Measurements from ENCODE around the gene CX3CL1. TPM values are rescaled to one million over a fixed set of nuclear protein-coding genes. Genes with fewer than 3 reads are reported as not detected.

The CX3CL1 gene
- total and polyA plus RNA-seq, 8 donors, result 8.6 to 27.8 (median 11.2) TPM

DNA sequence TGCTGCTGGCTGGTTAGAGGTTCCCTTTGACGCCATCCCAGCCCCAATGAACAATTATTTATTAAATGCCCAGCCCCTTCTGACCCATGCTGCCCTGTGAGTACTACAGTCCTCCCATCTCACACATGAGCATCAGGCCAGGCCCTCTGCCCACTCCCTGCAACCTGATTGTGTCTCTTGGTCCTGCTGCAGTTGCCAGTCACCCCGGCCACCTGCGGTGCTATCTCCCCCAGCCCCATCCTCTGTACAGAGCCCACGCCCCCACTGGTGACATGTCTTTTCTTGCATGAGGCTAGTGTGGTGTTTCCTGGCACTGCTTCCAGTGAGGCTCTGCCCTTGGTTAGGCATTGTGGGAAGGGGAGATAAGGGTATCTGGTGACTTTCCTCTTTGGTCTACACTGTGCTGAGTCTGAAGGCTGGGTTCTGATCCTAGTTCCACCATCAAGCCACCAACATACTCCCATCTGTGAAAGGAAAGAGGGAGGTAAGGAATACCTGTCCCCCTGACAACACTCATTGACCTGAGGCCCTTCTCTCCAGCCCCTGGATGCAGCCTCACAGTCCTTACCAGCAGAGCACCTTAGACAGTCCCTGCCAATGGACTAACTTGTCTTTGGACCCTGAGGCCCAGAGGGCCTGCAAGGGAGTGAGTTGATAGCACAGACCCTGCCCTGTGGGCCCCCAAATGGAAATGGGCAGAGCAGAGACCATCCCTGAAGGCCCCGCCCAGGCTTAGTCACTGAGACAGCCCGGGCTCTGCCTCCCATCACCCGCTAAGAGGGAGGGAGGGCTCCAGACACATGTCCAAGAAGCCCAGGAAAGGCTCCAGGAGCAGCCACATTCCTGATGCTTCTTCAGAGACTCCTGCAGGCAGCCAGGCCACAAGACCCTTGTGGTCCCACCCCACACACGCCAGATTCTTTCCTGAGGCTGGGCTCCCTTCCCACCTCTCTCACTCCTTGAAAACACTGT, 11.3 kb downstream of the CX3CL1 start:
- H3K36me3 ChIP-seq, result peaks cover 0 to 9% of the 10 kb centered on the region in 2 donors
- ATAC-seq (peak; percentile 45), DNase-seq (no peak)
- no peaks in the 10 kb centered on the region for H3K9me3 ChIP-seq
- H3K4me1 ChIP-seq, result peaks cover 5 to 40% of the 10 kb centered on the region in 2 donors
- H3K27me3 ChIP-seq, result no peaks in the 10 kb centered on the region
- no peak overlapping the region for H3K4me3 ChIP-seq
- TF ChIP-seq, protein P1, sequence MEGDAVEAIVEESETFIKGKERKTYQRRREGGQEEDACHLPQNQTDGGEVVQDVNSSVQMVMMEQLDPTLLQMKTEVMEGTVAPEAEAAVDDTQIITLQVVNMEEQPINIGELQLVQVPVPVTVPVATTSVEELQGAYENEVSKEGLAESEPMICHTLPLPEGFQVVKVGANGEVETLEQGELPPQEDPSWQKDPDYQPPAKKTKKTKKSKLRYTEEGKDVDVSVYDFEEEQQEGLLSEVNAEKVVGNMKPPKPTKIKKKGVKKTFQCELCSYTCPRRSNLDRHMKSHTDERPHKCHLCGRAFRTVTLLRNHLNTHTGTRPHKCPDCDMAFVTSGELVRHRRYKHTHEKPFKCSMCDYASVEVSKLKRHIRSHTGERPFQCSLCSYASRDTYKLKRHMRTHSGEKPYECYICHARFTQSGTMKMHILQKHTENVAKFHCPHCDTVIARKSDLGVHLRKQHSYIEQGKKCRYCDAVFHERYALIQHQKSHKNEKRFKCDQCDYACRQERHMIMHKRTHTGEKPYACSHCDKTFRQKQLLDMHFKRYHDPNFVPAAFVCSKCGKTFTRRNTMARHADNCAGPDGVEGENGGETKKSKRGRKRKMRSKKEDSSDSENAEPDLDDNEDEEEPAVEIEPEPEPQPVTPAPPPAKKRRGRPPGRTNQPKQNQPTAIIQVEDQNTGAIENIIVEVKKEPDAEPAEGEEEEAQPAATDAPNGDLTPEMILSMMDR (IDR thresholded peaks at IDR 0.05), result no peak
- intact Hi-C loops (cut with DNase I), result no loop called here
- peak overlapping the region in 1 of 2 donors; percentile 28 for H3K27ac ChIP-seq

DNA sequence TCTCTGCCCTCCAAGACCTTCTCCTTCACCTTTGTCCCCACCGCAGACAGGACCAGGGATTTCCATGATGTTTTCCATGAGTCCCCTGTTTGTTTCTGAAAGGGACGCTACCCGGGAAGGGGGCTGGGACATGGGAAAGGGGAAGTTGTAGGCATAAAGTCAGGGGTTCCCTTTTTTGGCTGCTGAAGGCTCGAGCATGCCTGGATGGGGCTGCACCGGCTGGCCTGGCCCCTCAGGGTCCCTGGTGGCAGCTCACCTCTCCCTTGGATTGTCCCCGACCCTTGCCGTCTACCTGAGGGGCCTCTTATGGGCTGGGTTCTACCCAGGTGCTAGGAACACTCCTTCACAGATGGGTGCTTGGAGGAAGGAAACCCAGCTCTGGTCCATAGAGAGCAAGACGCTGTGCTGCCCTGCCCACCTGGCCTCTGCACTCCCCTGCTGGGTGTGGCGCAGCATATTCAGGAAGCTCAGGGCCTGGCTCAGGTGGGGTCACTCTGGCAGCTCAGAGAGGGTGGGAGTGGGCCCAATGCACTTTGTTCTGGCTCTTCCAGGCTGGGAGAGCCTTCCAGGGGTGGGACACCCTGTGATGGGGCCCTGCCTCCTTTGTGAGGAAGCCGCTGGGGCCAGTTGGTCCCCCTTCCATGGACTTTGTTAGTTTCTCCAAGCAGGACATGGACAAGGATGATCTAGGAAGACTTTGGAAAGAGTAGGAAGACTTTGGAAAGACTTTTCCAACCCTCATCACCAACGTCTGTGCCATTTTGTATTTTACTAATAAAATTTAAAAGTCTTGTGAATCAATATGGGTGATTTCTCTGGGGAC, 12.2 kb downstream of the CX3CL1 start:
- peaks cover 0 to 9% of the 10 kb centered on the region in 2 donors for H3K36me3 ChIP-seq
- peak; percentile 24 for ATAC-seq
- peaks cover 5 to 34% of the 10 kb centered on the region in 2 donors for H3K4me1 ChIP-seq
- no peaks in the 10 kb centered on the region for H3K9me3 ChIP-seq
- TF ChIP-seq, protein P1 (IDR thresholded peaks at IDR 0.05), result no peak
- intact Hi-C loops (cut with DNase I), result no loop called here
- H3K27ac ChIP-seq, result peak overlapping the region in 1 of 2 donors; percentile 28
- no peak overlapping the region for H3K4me3 ChIP-seq
- no peaks in the 10 kb centered on the region for H3K27me3 ChIP-seq
- no peak for DNase-seq

DNA sequence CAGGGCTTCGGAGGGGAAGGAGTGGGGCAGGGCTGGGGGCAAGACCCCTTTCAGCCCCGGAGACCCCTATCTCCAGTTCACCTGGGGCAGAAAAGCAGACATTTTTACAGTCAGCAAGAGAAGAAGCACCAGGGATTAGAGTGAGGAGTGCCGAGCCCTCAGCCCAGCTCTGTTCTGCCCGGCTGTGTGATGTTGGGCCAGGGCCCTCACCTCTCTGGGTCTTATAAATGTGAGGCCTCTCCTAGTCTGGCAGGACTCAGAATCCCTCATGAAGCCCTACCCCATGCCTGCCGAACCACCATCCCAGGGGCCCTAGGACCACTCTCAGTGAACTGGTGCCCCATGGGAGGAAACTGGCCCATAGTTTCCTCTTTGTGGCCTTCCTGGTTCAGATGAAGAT, 12.8 kb downstream of the CX3CL1 start:
- no peak overlapping the region for H3K4me3 ChIP-seq
- no peak for ATAC-seq
- no peak overlapping the region for H3K27ac ChIP-seq
- H3K4me1 ChIP-seq, result peaks cover 5 to 29% of the 10 kb centered on the region in 2 donors
- H3K27me3 ChIP-seq, result no peaks in the 10 kb centered on the region
- TF ChIP-seq, protein P1 (IDR thresholded peaks at IDR 0.05), result no peak
- peaks cover 0 to 9% of the 10 kb centered on the region in 2 donors for H3K36me3 ChIP-seq
- no peaks in the 10 kb centered on the region for H3K9me3 ChIP-seq
- DNase-seq, result no peak
- intact Hi-C loops (cut with DNase I), result no loop called here

DNA sequence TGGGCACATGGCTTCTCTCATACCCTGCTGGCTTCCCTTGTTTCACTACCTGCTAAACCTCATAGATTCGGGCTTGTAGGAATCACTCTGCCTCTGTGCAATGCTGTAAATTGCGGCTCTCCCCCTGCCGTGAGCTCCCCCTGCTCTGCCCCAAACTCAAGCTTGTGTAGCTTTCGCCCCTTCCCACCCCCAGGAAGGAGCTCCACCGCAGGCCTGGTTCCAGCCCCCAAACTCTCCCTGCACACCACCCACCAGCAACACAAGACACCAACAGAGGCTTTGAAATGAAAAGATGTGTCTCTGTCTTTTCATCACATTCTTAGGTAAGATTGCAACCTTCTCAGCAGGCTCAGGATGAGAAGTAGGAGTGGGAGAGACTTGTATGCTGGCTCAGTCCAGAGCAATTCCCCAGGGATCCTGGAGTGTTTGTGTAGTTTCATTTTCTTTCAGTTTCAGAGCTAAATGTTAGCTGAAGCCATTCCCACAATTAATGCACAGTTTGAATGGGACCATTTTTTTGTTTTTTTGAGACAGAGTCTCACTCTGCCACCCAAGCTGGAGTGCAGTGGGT, 14.2 kb downstream of the CX3CL1 start:
- H3K27me3 ChIP-seq, result no peaks in the 10 kb centered on the region
- ATAC-seq, result peak; percentile 11
- H3K4me3 ChIP-seq, result no peak overlapping the region
- H3K4me1 ChIP-seq, result peaks cover 5 to 18% of the 10 kb centered on the region in 2 donors
- no peaks in the 10 kb centered on the region for H3K9me3 ChIP-seq
- DNase-seq, result peak in 1 of 4 donors; percentile 28
- no peak overlapping the region for H3K27ac ChIP-seq
- TF ChIP-seq, protein P1 (IDR thresholded peaks at IDR 0.05), result no peak
- peaks cover 0 to 9% of the 10 kb centered on the region in 2 donors for H3K36me3 ChIP-seq
- intact Hi-C loops (cut with DNase I), result no loop called here
